Large intestine (tissue), 3 donors: ENCODE results near the gene PCDHB15. TPM values are rescaled to one million over a fixed set of nuclear protein-coding genes. Genes with fewer than 3 reads are reported as not detected.
"Not testable (repeated sequence)": the region's sequence is repeated elsewhere in the genome, so short reads cannot be mapped to it uniquely, and the experiment has no call there.

Experiments
- DNase-seq, 2 donors: peaks; one replicate each; pipeline versions ENCODE4 v3.0.0 to v3.0.0-alpha.2; 2013
- H3K27ac ChIP-seq: one replicate; pipeline ENCODE4 v1.5.1; 2013; ENCODE audit warnings: low read length
- H3K27me3 ChIP-seq: 2 replicates; pipeline ENCODE4 v1.6.1; 2013; ENCODE audit warnings: low read length; ENCODE audit not compliant: control insufficient read depth, insufficient read depth
- H3K36me3 ChIP-seq: 2 replicates; pipeline ENCODE4 v1.6.1; 2013; ENCODE audit warnings: low read length; ENCODE audit not compliant: control insufficient read depth, insufficient read depth
- H3K4me1 ChIP-seq: one replicate; pipeline ENCODE4 v1.6.1; 2013; ENCODE audit warnings: low read length; ENCODE audit not compliant: control insufficient read depth, insufficient read depth
- H3K4me3 ChIP-seq: one replicate; pipeline ENCODE4 v1.5.1; 2013; ENCODE audit warnings: low read length
- H3K9me3 ChIP-seq: one replicate; pipeline ENCODE4 v1.6.1; 2013; ENCODE audit warnings: mild to moderate bottlenecking, low read depth, low read length, moderate library complexity; ENCODE audit not compliant: control insufficient read depth
- WGBS: methylation state at CpG from one replicate; pipeline ENCODE4 v1.1.5; 2013; ENCODE audit warnings: low lambda C conversion rate; ENCODE audit not compliant: insufficient coverage; 5-methylcytosine and 5-hydroxymethylcytosine counted together
- polyA plus RNA-seq: library from polyadenylated mRNA; unstranded; fragments of 120-200 nt; gene quantifications from one replicate; pipeline ENCODE4 v1.2.1, GENCODE V29; 2013

The PCDHB15 gene
- polyA plus RNA-seq, 1 donor, result 3.0 TPM

DNA sequence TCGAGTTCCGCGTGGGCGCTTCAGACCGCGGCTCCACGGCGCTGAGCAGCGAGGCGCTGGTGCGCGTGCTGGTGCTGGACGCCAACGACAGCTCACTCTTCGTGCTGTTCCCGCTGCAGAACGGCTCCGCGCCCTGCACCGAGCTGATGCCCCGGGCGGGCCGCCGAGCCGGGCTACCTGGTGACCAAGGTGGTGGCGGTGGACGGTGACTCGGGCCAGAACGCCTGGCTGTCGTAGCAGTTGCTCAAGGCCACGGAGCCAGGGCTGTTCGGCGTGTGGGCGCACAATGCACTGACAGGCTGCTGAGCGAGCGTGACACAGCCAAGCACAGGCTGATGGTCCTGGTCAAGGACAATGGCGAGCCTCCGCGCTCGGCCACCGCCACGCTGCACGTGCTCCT, 3.7 kb upstream of the PCDHB15 start:
- no peak for DNase-seq
- no peak overlapping the region for H3K4me3 ChIP-seq
- H3K4me1 ChIP-seq, result no peaks in the 10 kb centered on the region
- H3K36me3 ChIP-seq, result no peaks in the 10 kb centered on the region
- H3K27me3 ChIP-seq, result peaks cover 3% of the 10 kb centered on the region
- WGBS, result no CpG with 5 or more reads among the region's 43 CpGs
- H3K9me3 ChIP-seq, result peaks cover 28% of the 10 kb centered on the region
- H3K27ac ChIP-seq, result no peak overlapping the region

DNA sequence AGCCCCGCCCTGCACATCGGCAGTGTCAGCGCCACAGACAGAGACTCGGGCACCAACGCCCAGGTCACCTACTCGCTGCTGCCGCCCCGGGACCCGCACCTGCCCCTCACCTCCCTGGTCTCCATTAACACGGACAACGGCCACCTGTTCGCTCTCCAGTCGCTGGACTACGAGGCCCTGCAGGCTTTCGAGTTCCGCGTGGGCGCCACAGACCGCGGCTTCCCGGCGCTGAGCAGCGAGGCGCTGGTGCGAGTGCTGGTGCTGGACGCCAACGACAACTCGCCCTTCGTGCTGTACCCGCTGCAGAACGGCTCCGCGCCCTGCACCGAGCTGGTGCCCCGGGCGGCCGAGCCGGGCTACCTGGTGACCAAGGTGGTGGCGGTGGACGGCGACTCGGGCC, 1.8 kb downstream of the PCDHB15 start:
- not testable (repeated sequence) for DNase-seq, H3K36me3 ChIP-seq, H3K4me1 ChIP-seq, H3K27me3 ChIP-seq, H3K4me3 ChIP-seq, H3K27ac ChIP-seq
- WGBS, result no CpG with 5 or more reads among the region's 42 CpGs
- peaks cover 30% of the 10 kb centered on the region for H3K9me3 ChIP-seq

DNA sequence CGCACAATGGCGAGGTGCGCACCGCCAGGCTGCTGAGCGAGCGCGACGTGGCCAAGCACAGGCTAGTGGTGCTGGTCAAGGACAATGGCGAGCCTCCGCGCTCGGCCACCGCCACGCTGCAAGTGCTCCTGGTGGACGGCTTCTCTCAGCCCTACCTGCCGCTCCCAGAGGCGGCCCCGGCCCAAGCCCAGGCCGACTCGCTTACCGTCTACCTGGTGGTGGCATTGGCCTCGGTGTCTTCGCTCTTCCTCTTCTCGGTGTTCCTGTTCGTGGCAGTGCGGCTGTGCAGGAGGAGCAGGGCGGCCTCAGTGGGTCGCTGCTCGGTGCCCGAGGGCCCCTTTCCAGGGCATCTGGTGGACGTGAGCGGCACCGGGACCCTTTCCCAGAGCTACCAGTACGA, 2.2 kb downstream of the PCDHB15 start:
- H3K27me3 ChIP-seq, H3K36me3 ChIP-seq, H3K27ac ChIP-seq, H3K4me1 ChIP-seq, DNase-seq, H3K4me3 ChIP-seq: not testable (repeated sequence)
- H3K9me3 ChIP-seq, result peaks cover 29% of the 10 kb centered on the region
- no CpG with 5 or more reads among the region's 34 CpGs for WGBS

DNA sequence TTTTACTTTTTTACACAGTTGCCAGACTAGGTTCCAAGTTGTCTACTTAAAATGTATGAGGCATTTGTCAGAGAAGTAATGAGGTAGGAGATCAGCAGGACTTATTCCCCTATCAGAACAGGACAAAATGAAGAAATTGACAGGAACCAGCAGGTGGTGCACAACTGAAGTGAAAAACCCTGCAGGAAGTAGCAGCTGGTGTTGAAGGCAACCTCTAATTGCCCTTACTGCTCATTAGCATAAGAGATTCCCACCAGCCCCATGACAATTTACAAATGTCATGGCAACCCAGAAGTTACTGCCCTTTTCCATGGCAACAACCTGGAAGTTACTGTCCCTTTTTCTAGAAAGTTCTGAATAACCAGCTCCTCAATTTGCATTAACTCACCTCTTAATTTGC, 5.4 kb downstream of the PCDHB15 start:
- no peak overlapping the region for H3K4me3 ChIP-seq
- peaks cover 23% of the 10 kb centered on the region for H3K9me3 ChIP-seq
- DNase-seq, result no peak
- no peaks in the 10 kb centered on the region for H3K4me1 ChIP-seq
- H3K27me3 ChIP-seq, result no peaks in the 10 kb centered on the region
- no peaks in the 10 kb centered on the region for H3K36me3 ChIP-seq
- H3K27ac ChIP-seq, result no peak overlapping the region

DNA sequence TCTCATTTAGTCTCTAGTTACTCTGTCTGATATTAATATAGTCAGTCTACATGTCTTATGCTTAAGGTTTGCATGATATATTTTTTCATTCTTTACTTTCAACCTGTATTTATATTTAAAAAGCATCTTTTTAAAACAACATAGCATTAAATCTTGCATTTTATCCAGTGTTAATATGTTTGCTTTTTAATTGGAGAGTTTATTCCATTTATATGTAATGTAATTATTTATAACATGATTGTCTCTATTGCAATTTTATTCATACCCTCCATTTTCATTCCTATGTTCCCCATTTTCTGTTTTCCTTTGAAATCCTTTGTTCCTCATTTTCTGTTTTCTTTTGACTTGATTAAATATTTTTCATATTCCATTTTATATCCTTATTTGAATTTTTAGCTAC, 13.3 kb downstream of the PCDHB15 start:
- Histone ChIP-seq H3K27me3 (no peaks in the 10 kb centered on the region), H3K9me3 (peaks cover 46% of the 10 kb centered on the region), H3K4me1 (no peaks in the 10 kb centered on the region), H3K27ac (no peak overlapping the region), H3K4me3 (no peak overlapping the region), H3K36me3 (no peaks in the 10 kb centered on the region)
- DNase-seq, result no peak

DNA sequence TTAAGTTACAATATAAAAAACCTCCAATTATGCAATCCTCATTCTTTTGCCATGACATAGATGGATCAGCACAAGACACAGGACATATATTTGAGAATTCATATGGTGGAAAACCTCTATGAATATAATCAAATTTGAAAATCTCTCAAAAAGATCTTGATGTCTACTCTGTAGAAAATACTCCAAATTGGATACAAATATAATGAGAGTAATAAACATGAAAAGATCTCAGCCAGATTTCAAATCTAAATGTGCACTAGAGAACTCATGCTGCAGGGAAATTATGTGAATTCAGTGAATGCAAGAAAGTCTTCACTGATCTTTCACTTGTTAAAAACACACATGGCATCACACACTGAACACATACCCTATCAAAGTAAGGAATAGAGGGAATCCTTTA, 13.8 kb downstream of the PCDHB15 start:
- peaks cover 50% of the 10 kb centered on the region for H3K9me3 ChIP-seq
- H3K27ac ChIP-seq, result no peak overlapping the region
- H3K27me3 ChIP-seq, result no peaks in the 10 kb centered on the region
- DNase-seq, result no peak
- H3K4me3 ChIP-seq, result no peak overlapping the region
- H3K36me3 ChIP-seq, result no peaks in the 10 kb centered on the region
- no peaks in the 10 kb centered on the region for H3K4me1 ChIP-seq

DNA sequence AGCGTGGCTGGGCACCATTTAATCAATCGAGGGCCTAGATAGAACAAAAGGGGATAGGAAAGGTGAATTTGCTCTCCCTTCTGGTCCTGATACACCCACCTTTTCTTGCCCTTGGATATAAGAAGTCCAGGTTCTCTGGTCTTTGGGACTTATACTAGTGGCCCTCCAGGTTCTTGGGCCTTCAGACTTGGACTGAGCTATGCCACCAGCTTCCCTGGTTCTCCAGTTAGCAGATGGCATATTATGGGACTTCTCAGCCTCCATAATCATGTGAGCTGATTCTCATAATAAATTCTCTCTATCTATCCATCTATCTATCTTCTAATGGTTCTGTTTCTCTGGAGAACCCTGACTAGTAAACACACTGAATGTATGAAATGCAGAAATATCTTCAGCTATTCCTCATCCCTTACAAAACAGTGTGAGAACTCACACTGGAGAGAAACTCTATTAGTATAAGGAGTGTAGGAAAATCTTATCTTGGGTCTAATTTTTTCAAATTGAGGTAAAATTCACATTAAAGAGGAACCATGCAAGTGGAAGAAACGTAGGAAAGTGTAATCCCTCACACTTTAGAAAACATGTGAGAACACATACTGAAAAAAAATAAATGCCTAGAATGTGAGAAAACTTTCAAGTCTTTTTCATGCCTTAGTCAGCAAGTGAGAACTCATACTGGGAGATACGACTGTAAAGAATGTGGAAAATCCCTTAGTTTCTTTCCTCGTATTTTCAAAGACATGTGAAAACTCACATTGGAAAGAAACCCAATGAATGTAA, 15.5 kb downstream of the PCDHB15 start:
- H3K4me1 ChIP-seq, result no peaks in the 10 kb centered on the region
- peaks cover 51% of the 10 kb centered on the region for H3K9me3 ChIP-seq
- H3K27ac ChIP-seq, result no peak overlapping the region
- no peak overlapping the region for H3K4me3 ChIP-seq
- 50% methylated on average over 2 of the region's 5 CpGs for WGBS
- H3K36me3 ChIP-seq, result no peaks in the 10 kb centered on the region
- no peaks in the 10 kb centered on the region for H3K27me3 ChIP-seq
- DNase-seq, result no peak

DNA sequence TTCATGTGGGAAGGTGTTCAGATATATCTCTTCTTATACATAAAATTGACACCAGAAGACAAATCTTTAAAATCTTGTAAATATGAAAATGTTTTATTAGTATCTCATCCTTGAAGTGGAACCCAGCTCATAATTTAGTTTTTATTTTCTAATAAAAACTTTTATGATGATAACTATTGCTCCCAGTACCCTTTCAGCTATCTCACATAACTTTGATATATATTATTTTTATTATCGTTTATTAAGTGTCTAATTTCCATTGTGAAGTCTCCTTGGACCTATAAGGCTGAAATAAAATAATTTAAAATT, 16.0 kb downstream of the PCDHB15 start:
- 100% methylated on average over 1 of the region's 1 CpG for WGBS
- no peak for DNase-seq
- Histone ChIP-seq H3K36me3 (no peaks in the 10 kb centered on the region), H3K27ac (no peak overlapping the region), H3K27me3 (no peaks in the 10 kb centered on the region), H3K4me1 (no peaks in the 10 kb centered on the region), H3K4me3 (no peak overlapping the region), H3K9me3 (peaks cover 46% of the 10 kb centered on the region)

DNA sequence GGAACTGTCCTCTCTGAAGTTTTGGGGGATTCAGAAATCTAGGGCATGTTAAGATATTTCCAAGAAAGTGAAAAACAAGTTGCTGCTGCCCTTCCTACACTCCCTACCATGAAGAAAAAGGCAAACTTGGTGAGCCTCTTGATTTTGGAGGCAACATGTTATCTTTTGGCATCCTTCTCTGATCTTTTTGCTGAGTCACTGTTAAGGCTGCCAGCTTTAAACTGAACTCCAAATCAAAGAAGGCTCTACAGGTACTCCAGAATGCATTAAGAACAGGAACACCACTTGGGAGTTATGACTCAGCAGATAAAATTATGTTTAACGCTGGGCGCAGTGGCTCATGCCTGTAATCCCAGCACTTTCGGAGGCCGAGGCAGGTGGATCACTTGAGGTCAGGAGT, 24.0 kb downstream of the PCDHB15 start:
- Histone ChIP-seq H3K27me3 (no peaks in the 10 kb centered on the region), H3K36me3 (no peaks in the 10 kb centered on the region), H3K27ac (no peak overlapping the region), H3K4me3 (no peak overlapping the region), H3K4me1 (no peaks in the 10 kb centered on the region), H3K9me3 (peaks cover 39% of the 10 kb centered on the region)
- no CpG with 5 or more reads among the region's 4 CpGs for WGBS
- no peak for DNase-seq

DNA sequence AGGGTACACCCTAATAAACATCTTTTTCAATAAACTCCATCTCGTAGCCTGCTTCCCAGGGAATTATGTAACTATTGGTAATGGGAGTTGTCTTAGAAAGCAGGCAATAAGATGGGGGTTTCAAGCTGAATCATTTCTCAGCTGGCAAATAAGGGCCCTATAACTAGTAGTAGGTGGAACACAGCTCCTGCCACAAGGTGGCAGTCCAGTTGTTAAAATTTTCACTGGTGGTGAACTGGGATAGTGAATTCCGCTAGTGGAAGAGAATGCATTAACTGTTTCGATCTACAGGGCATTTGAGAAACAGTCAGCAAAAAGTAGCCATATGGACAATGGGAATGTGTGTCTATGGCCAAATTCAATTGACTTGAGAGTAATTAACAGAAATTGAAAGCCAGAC, 27.7 kb downstream of the PCDHB15 start:
- Histone ChIP-seq H3K9me3 (peaks cover 46% of the 10 kb centered on the region), H3K27ac (no peak overlapping the region), H3K4me1 (no peaks in the 10 kb centered on the region), H3K36me3 (no peaks in the 10 kb centered on the region), H3K27me3 (no peaks in the 10 kb centered on the region), H3K4me3 (no peak overlapping the region)
- no peak for DNase-seq
- 80% methylated on average over 1 of the region's 3 CpGs for WGBS

DNA sequence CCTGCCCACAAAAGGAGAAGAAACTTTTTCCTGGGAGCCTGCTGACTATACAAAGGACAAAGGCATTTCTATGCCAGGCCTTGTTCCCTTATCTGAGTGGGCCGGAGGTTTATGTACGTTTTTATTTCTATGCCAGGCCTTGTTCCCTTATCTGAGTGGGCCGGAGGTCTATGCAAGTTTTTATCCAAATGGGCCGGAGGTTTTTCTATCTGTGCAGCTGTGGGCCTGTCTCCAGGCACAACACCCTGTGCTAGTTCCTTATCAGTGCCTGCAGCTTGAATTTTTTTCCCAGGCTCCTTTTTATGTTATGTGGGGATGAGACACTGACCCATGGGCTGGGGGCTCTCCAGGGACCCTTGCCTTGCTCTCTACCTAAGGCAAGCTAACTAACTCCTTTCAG, 53.2 kb downstream of the PCDHB15 start:
- Histone ChIP-seq H3K36me3 (no peaks in the 10 kb centered on the region), H3K9me3 (peaks cover 44% of the 10 kb centered on the region), H3K27me3 (no peaks in the 10 kb centered on the region), H3K4me3 (no peak overlapping the region), H3K27ac (no peak overlapping the region), H3K4me1 (no peaks in the 10 kb centered on the region)
- WGBS, result no CpG with 5 or more reads among the region's 4 CpGs
- DNase-seq, result no peak
